Measurements from ENCODE around the gene FBXO17.
A peak's percentile ranks its signal among the peaks of the same experiment; 100 is the strongest.

FBXO17 gene

GRCh38 chr19:38915329-38916321 lies 59.9 kb downstream of the FBXO17 start:
- no peak for DNase-seq

GRCh38 chr19:38913958-38914357 lies 61.6 kb downstream of the FBXO17 start:
- no peak for DNase-seq

GRCh38 chr19:38912600-38913514 lies 62.7 kb downstream of the FBXO17 start:
- DNase-seq, result no peak

- no peak for DNase-seq
Measured at GRCh38 chr19:38911388-38912001, 64.0 kb downstream of the FBXO17 start.

- no peak for DNase-seq
Measured at GRCh38 chr19:38910488-38910887, 65.1 kb downstream of the FBXO17 start.

- no peak for DNase-seq
Measured at GRCh38 chr19:38908911-38909310, 66.6 kb downstream of the FBXO17 start.

GRCh38 chr19:38907670-38908069 lies 67.9 kb downstream of the FBXO17 start:
- DNase-seq, result no peak

GRCh38 chr19:38907227-38907626 lies 68.3 kb downstream of the FBXO17 start:
- no peak for DNase-seq

- DNase-seq, result no peak
Measured at GRCh38 chr19:38905620-38906019, 69.9 kb downstream of the FBXO17 start.

GRCh38 chr19:38904581-38905539 lies 70.7 kb downstream of the FBXO17 start:
- DNase-seq, result no peak

GRCh38 chr19:38901683-38902082 lies 73.9 kb downstream of the FBXO17 start:
- DNase-seq, result no peak

GRCh38 chr19:38900743-38901190 lies 74.8 kb downstream of the FBXO17 start:
- DNase-seq, result no peak

GRCh38 chr19:38900202-38900629 lies 75.3 kb downstream of the FBXO17 start:
- no peak for DNase-seq

- peak; percentile 96 for DNase-seq
Measured at GRCh38 chr19:38899447-38900201, 75.9 kb downstream of the FBXO17 start, which contains the start of the genes NFKBIB and SIRT2. Gene NFKBIB, plus strand, starts transcription at chr19:38899969. Its CDS starts 64 bp downstream, at chr19:38900033. Gene SIRT2, minus strand, starts transcription at chr19:38899618. Its CDS starts 97 bp downstream, at chr19:38899521.

- no peak for DNase-seq
Measured at GRCh38 chr19:38898788-38899446, 76.6 kb downstream of the FBXO17 start.

- DNase-seq, result no peak
Measured at GRCh38 chr19:38894968-38895367, 80.6 kb downstream of the FBXO17 start.

GRCh38 chr19:38893341-38893771 lies 82.2 kb downstream of the FBXO17 start:
- no peak for DNase-seq

GRCh38 chr19:38892841-38893240 lies 82.7 kb downstream of the FBXO17 start:
- peak; percentile 28 for DNase-seq

- DNase-seq, result no peak
Measured at GRCh38 chr19:38891771-38892170, 83.8 kb downstream of the FBXO17 start.
